NCI-H748 (cell line): ENCODE data around the gene SFR1.
"Not testable (repeated sequence)": the region's sequence is repeated elsewhere in the genome, so short reads cannot be mapped to it uniquely, and the experiment has no call there.

Source experiments
- DNase-seq: peaks from one replicate; lab custom pipeline; 2025; ENCODE audit not compliant: unreplicated experiment; lab: John Stamatoyannopoulos, UW

The SFR1 gene

GRCh38 chr10:104170610-104171254, 48.8 kb downstream of the SFR1 start:
- no peak for DNase-seq

GRCh38 chr10:104174136-104174535, 52.2 kb downstream of the SFR1 start:
- DNase-seq, result not testable (repeated sequence)
